Caco-2 (cell line): ENCODE data around the gene RAD51B. TPM values are rescaled to one million over a fixed set of nuclear protein-coding genes. Genes with fewer than 3 reads are reported as not detected.

ENCODE experiments used
- BruUV-seq: library from RNA; stranded (reverse); fragments of 400-500 nt; replicated peaks from 2 replicates; lab custom pipeline; 2021; lab: Mats Ljungman, UMichigan
- CTCF ChIA-PET: fragments of 300-600 bp; sonication (Branson Sonifier 250); formaldehyde crosslinking; loops from one replicate; lab custom pipeline; 2022; ENCODE audit warnings: antibody characterized with exemption; lab: Charles Lee
- POLR2A ChIA-PET: fragments of 300-600 bp; sonication (Branson Sonifier 250); formaldehyde crosslinking; loops from one replicate; lab custom pipeline; 2022; ENCODE audit warnings: antibody characterized with exemption; lab: Charles Lee
- DNase-seq, 2 experiments: peaks; one replicate each; pipeline versions ENCODE4 v3.0.0 to v3.0.0-alpha.2; 2020 to 2022
- H3K27me3 ChIP-seq: replicated peaks from 2 replicates; pipeline ENCODE4 v1.6.0; 2011; ENCODE audit warnings: low read length; ENCODE audit not compliant: control insufficient read depth, insufficient read depth
- H3K36me3 ChIP-seq: 2 replicates; pipeline ENCODE4 v1.5.1; 2011; ENCODE audit warnings: low read length; ENCODE audit not compliant: control insufficient read depth, insufficient read depth
- H3K4me1 ChIP-seq: fragments of 250-450 bp; sonication (Bioruptor Pico); 2 replicates; pipeline ENCODE4 v1.5.1; 2020; ENCODE audit warnings: mild to moderate bottlenecking
- H3K4me3 ChIP-seq: 2 replicates; pipeline ENCODE4 v1.5.1; 2011; ENCODE audit warnings: low read depth, mild to moderate bottlenecking, control low read depth, low read length
- H3K9me3 ChIP-seq: fragments of 250-450 bp; sonication (Bioruptor Pico); 2 replicates; pipeline ENCODE4 v1.5.1; 2020; ENCODE audit warnings: mild to moderate bottlenecking, moderate library complexity
- H3K27ac Mint-ChIP-seq: one replicate; pipeline ENCODE4 v1.8.0; 2022; ENCODE audit warnings: mixed read lengths; ENCODE audit not compliant: unreplicated experiment
- H3K27me3 Mint-ChIP-seq: one replicate; pipeline ENCODE4 v1.8.0; 2022; ENCODE audit warnings: mixed read lengths; ENCODE audit not compliant: insufficient read depth, unreplicated experiment
- H3K36me3 Mint-ChIP-seq: one replicate; pipeline ENCODE4 v1.8.0; 2022; ENCODE audit warnings: mild to moderate bottlenecking, mixed read lengths; ENCODE audit not compliant: insufficient read depth, unreplicated experiment
- H3K4me1 Mint-ChIP-seq: one replicate; pipeline ENCODE4 v1.8.0; 2022; ENCODE audit warnings: low read depth, mixed read lengths; ENCODE audit not compliant: unreplicated experiment
- H3K4me3 Mint-ChIP-seq: one replicate; pipeline ENCODE4 v1.8.0; 2022; ENCODE audit warnings: mild to moderate bottlenecking, moderate library complexity, mixed read lengths; ENCODE audit not compliant: unreplicated experiment
- H3K9me3 Mint-ChIP-seq: one replicate; pipeline ENCODE4 v1.8.0; 2022; ENCODE audit warnings: mixed read lengths; ENCODE audit not compliant: unreplicated experiment
- intact Hi-C: fragments of 100-400 bp; cut with micrococcal nuclease; formaldehyde crosslinking; loops from one replicate; pipeline ENCODE4 v1.10.0; 2022; ENCODE audit not compliant: unreplicated experiment
- total RNA-seq: library from RNA; stranded (reverse); gene quantifications from 2 replicates; pipeline ENCODE4 v1.2.3, GENCODE V29; 2022
- TF ChIP-seq, protein P1 (sequence below), 2 experiments: fragments of 200-600 bp in 1 of 2; IDR thresholded peaks; 1 replicate in 1 of 2; 2 replicates in 1 of 2; pipeline versions ENCODE4 v1.5.1 to v1.8.0; 2011 to 2022; ENCODE audit warnings: antibody characterized with exemption in 1 of 2, control low read depth in 1 of 2, inconsistent platforms in 1 of 2, low read depth in 1 of 2, low read length in 1 of 2, mild to moderate bottlenecking in 1 of 2, moderate library complexity in 1 of 2; ENCODE audit not compliant: insufficient read depth in 1 of 2, severe bottlenecking in 1 of 2, unreplicated experiment in 1 of 2

The RAD51B gene
- total RNA-seq, 1 experiment from 2014 or later, result 16.7 TPM

DNA sequence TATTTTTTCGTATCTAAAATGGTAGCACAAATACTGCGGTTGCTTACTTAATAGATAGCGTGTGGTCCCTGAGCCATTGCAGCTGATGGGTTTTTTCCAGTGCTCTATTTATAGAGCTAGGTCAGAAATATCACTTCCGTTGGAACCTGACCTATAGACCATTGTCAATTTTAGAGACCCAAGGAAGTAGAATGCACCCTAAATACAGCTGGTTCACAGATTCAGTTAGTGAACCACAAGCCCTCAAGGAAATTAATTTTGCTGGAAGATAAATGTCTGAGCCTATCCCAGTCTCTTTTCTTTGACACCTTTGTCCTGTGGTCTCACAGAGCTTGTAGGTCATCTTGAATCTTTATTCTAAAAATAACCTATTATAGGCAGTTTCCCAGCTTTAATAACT, 582.3 kb downstream of the RAD51B start:
- no peaks in the 10 kb centered on the region for H3K36me3 Mint-ChIP-seq
- Histone ChIP-seq H3K27me3 (no peaks in the 10 kb centered on the region), H3K9me3 (no peaks in the 10 kb centered on the region), H3K36me3 (no peaks in the 10 kb centered on the region; the same call in 1 of the 2 replicates), H3K4me3 (no peak overlapping the region), H3K4me1 (peaks cover 50% of the 10 kb centered on the region)
- POLR2A ChIA-PET, result no interaction called here
- H3K27ac Mint-ChIP-seq, result no peak overlapping the region
- no peak for DNase-seq
- CTCF ChIA-PET, result no interaction called here
- no peak overlapping the region for H3K4me3 Mint-ChIP-seq
- intact Hi-C loops, result loop anchor here (1.0 to 5.0 kb wide), 2 partner anchors 32 to 65 kb away; no protein-coding TSS in a partner anchor
- no peaks in the 10 kb centered on the region for H3K27me3 Mint-ChIP-seq
- H3K9me3 Mint-ChIP-seq, result no peaks in the 10 kb centered on the region
- BruUV-seq, result TSS peak; percentile 99
- TF ChIP-seq, protein P1, sequence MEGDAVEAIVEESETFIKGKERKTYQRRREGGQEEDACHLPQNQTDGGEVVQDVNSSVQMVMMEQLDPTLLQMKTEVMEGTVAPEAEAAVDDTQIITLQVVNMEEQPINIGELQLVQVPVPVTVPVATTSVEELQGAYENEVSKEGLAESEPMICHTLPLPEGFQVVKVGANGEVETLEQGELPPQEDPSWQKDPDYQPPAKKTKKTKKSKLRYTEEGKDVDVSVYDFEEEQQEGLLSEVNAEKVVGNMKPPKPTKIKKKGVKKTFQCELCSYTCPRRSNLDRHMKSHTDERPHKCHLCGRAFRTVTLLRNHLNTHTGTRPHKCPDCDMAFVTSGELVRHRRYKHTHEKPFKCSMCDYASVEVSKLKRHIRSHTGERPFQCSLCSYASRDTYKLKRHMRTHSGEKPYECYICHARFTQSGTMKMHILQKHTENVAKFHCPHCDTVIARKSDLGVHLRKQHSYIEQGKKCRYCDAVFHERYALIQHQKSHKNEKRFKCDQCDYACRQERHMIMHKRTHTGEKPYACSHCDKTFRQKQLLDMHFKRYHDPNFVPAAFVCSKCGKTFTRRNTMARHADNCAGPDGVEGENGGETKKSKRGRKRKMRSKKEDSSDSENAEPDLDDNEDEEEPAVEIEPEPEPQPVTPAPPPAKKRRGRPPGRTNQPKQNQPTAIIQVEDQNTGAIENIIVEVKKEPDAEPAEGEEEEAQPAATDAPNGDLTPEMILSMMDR (IDR thresholded peaks at IDR 0.05; ENCODE audit: insufficient read depth in 1 of 2, low read depth in 1 of 2, low read length in 1 of 2, severe bottlenecking in 1 of 2, unreplicated experiment in 1 of 2), result no peak
- peaks cover 28% of the 10 kb centered on the region for H3K4me1 Mint-ChIP-seq

DNA sequence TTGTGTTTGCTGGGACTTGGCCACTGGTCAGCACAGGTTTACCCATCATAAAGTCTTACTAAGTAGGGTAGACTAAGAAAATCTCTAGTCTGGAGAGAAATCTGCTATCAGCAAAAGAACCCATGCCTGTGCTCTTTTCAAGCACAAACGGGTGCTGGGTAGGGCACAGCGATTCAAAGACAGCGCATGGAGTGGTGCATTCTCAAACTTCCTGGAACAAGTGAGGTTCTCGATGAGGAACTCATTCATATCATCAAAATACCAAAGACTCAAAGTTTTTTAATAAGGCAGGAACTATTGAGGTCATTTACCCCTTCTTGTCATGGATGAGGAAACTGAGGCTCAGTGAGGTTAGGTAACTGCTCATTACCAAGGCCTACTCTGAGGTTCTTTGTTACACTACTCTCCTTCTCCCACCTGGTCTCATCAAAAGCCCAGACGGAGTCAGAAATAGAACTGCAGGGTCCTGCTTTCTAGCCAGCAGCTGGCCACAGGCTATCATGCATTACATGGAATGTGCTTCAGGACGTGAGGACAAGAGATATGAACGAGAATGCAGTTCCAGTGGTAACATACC, 583.0 kb downstream of the RAD51B start:
- Histone ChIP-seq H3K27me3 (no peaks in the 10 kb centered on the region), H3K4me3 (no peak overlapping the region), H3K4me1 (peaks cover 43% of the 10 kb centered on the region), H3K36me3 (no peaks in the 10 kb centered on the region; the same call in 1 of the 2 replicates), H3K9me3 (no peaks in the 10 kb centered on the region)
- Mint-ChIP-seq H3K36me3 (no peaks in the 10 kb centered on the region), H3K4me1 (peaks cover 31% of the 10 kb centered on the region), H3K27me3 (no peaks in the 10 kb centered on the region), H3K9me3 (no peaks in the 10 kb centered on the region), H3K4me3 (no peak overlapping the region), H3K27ac (peak overlapping the region; percentile 73)
- TF ChIP-seq, protein P1 (IDR thresholded peaks at IDR 0.05; ENCODE audit: insufficient read depth in 1 of 2, low read depth in 1 of 2, low read length in 1 of 2, severe bottlenecking in 1 of 2, unreplicated experiment in 1 of 2), result no peak
- ChIA-PET POLR2A (interaction anchor here (0.5 kb wide), 1 partner anchor 96 kb away, joined by 5 read pairs; no protein-coding TSS in a partner anchor), CTCF (no interaction called here)
- DNase-seq, result no peak
- BruUV-seq, result no TSS peak
- intact Hi-C loops, result loop anchor here (5.0 kb wide), 1 partner anchor 65 kb away; no protein-coding TSS in a partner anchor

DNA sequence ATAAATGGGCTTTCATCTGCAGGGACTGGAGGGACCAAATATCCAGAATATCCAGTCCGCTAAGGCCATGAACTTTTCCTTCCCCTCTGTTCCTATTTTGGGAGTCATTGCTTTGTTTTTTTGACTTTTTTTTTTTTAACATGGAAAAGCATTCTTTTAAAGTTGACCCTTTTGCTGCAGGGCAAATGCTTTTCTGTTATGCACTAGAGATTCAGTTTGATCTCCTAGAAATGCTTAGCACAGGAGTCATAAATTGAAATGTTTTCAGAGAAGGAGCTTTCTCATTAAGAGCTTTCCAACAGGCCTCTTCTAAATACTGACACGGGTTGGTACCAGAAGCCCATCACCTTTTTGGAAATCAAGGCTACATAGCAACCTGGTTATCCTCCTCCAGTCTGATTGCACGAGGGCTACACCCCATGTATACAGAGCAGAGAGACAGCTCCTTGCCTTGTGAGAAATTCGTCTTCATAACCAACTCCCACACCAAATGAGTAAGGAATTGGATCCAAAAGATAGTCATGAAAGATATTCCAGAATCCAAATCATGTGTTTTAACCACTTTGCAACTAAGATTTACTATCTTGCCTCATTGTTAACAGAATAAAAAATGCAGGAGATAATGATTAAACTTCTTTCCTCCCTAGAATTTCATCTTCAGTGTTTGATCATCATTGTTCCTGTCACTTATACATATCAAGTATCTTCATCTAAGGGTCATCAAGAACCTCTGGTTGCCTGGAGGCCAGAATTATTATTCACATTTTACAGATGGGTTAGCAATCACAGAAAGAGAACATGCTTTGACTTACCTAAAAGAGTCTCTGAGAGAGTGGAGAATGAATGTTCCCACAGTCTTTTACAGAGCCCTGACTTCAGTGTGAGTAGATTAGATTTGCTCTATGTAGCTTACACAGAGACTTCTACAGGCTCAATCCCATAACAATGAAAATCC, 583.9 kb downstream of the RAD51B start:
- Mint-ChIP-seq H3K9me3 (no peaks in the 10 kb centered on the region), H3K4me1 (peaks cover 31% of the 10 kb centered on the region), H3K4me3 (no peak overlapping the region), H3K27me3 (no peaks in the 10 kb centered on the region), H3K27ac (peak overlapping the region; percentile 73), H3K36me3 (no peaks in the 10 kb centered on the region)
- Histone ChIP-seq H3K27me3 (no peaks in the 10 kb centered on the region), H3K4me3 (no peak overlapping the region), H3K9me3 (no peaks in the 10 kb centered on the region), H3K4me1 (peaks cover 34% of the 10 kb centered on the region), H3K36me3 (no peaks in the 10 kb centered on the region)
- no TSS peak for BruUV-seq
- CTCF ChIA-PET, result no interaction called here
- TF ChIP-seq, protein P1 (IDR thresholded peaks at IDR 0.05; ENCODE audit: insufficient read depth in 1 of 2, low read depth in 1 of 2, low read length in 1 of 2, severe bottlenecking in 1 of 2, unreplicated experiment in 1 of 2), result no peak
- DNase-seq, result no peak
- intact Hi-C loops, result loop anchor here (5.0 kb wide), 1 partner anchor 64 kb away; no protein-coding TSS in a partner anchor
- POLR2A ChIA-PET, result interaction anchor here (0.5 to 0.7 kb wide), 2 partner anchors 67 to 97 kb away, joined by 3 to 5 read pairs; no protein-coding TSS in a partner anchor
